Mononuclear cell (primary cell): Measurements from ENCODE around the gene TSHZ2. TPM values are rescaled to one million over a fixed set of nuclear protein-coding genes. Genes with fewer than 3 reads are reported as not detected.

ENCODE experiments used
- H3K27me3 ChIP-seq: 2 replicates; pipeline ENCODE4 v1.6.0; 2011; ENCODE audit warnings: low read length, control low read depth; ENCODE audit not compliant: insufficient read depth
- H3K4me1 ChIP-seq: 2 replicates; pipeline ENCODE4 v1.5.1; 2011; ENCODE audit warnings: mild to moderate bottlenecking, low read length, control low read depth; ENCODE audit not compliant: insufficient read depth
- H3K4me3 ChIP-seq: 2 replicates; pipeline ENCODE4 v1.5.1; 2011; ENCODE audit warnings: mild to moderate bottlenecking, low read length, moderate library complexity
- H3K9me3 ChIP-seq: 2 replicates; pipeline ENCODE4 v1.5.1; 2011; ENCODE audit warnings: low read depth, mild to moderate bottlenecking, control low read depth, low read length
- total RNA-seq: library from RNA; depleted of rRNA; stranded (reverse); fragments of >200 nt; gene quantifications from one replicate; pipeline ENCODE4 v1.2.3, GENCODE V29; 2012

TSHZ2 gene
- total RNA-seq, 1 donor = 21.3 TPM

GRCh38 chr20:53186635-53187034 lies 214.5 kb downstream of the TSHZ2 start:
- H3K4me3 ChIP-seq = no peak overlapping the region
- no peaks in the 10 kb centered on the region for H3K4me1 ChIP-seq
- no peaks in the 10 kb centered on the region for H3K27me3 ChIP-seq
- no peaks in the 10 kb centered on the region for H3K9me3 ChIP-seq

- Histone ChIP-seq H3K4me1 (no peaks in the 10 kb centered on the region), H3K4me3 (no peak overlapping the region), H3K9me3 (no peaks in the 10 kb centered on the region), H3K27me3 (no peaks in the 10 kb centered on the region)
Measured at GRCh38 chr20:53187392-53188068, 215.4 kb downstream of the TSHZ2 start.

- no peaks in the 10 kb centered on the region for H3K4me1 ChIP-seq
- no peaks in the 10 kb centered on the region for H3K27me3 ChIP-seq
- H3K4me3 ChIP-seq = no peak overlapping the region
- H3K9me3 ChIP-seq = no peaks in the 10 kb centered on the region
Measured at GRCh38 chr20:53190225-53190624, 218.1 kb downstream of the TSHZ2 start.

- Histone ChIP-seq H3K4me3 (no peak overlapping the region), H3K27me3 (no peaks in the 10 kb centered on the region), H3K9me3 (no peaks in the 10 kb centered on the region), H3K4me1 (no peaks in the 10 kb centered on the region)
Measured at GRCh38 chr20:53191957-53192356, 219.8 kb downstream of the TSHZ2 start.

- Histone ChIP-seq H3K4me1 (no peaks in the 10 kb centered on the region), H3K9me3 (no peaks in the 10 kb centered on the region), H3K27me3 (no peaks in the 10 kb centered on the region), H3K4me3 (no peak overlapping the region)
Measured at GRCh38 chr20:53194306-53195290, 222.4 kb downstream of the TSHZ2 start.

GRCh38 chr20:53195876-53196610 lies 223.9 kb downstream of the TSHZ2 start:
- H3K4me1 ChIP-seq = no peaks in the 10 kb centered on the region
- H3K9me3 ChIP-seq = no peaks in the 10 kb centered on the region
- no peaks in the 10 kb centered on the region for H3K27me3 ChIP-seq

GRCh38 chr20:53201588-53201987 lies 229.4 kb downstream of the TSHZ2 start:
- Histone ChIP-seq H3K9me3 (no peaks in the 10 kb centered on the region), H3K4me3 (no peak overlapping the region), H3K4me1 (no peaks in the 10 kb centered on the region), H3K27me3 (peaks cover 2% of the 10 kb centered on the region)

More at GRCh38 chr20:53195876-53196610, 223.9 kb downstream of the TSHZ2 start:
- H3K4me3 ChIP-seq = no peak overlapping the region

GRCh38 chr20:53202777-53203176 lies 230.6 kb downstream of the TSHZ2 start:
- peaks cover 2% of the 10 kb centered on the region for H3K27me3 ChIP-seq
- H3K4me1 ChIP-seq = no peaks in the 10 kb centered on the region
- H3K9me3 ChIP-seq = no peaks in the 10 kb centered on the region
- no peak overlapping the region for H3K4me3 ChIP-seq

- Histone ChIP-seq H3K27me3 (peaks cover 2% of the 10 kb centered on the region), H3K4me3 (no peak overlapping the region), H3K4me1 (no peaks in the 10 kb centered on the region), H3K9me3 (no peaks in the 10 kb centered on the region)
Measured at GRCh38 chr20:53205046-53205445, 232.9 kb downstream of the TSHZ2 start.

- no peaks in the 10 kb centered on the region for H3K9me3 ChIP-seq
- H3K4me1 ChIP-seq = no peaks in the 10 kb centered on the region
- no peaks in the 10 kb centered on the region for H3K27me3 ChIP-seq
- no peak overlapping the region for H3K4me3 ChIP-seq
Measured at GRCh38 chr20:53208110-53208832, 236.1 kb downstream of the TSHZ2 start.

GRCh38 chr20:53210041-53210440 lies 237.9 kb downstream of the TSHZ2 start:
- no peak overlapping the region for H3K4me3 ChIP-seq
- no peaks in the 10 kb centered on the region for H3K9me3 ChIP-seq
- no peaks in the 10 kb centered on the region for H3K27me3 ChIP-seq

GRCh38 chr20:53210931-53211330 lies 238.8 kb downstream of the TSHZ2 start:
- Histone ChIP-seq H3K27me3 (no peaks in the 10 kb centered on the region), H3K4me3 (no peak overlapping the region), H3K4me1 (no peaks in the 10 kb centered on the region), H3K9me3 (no peaks in the 10 kb centered on the region)

More at GRCh38 chr20:53210041-53210440, 237.9 kb downstream of the TSHZ2 start:
- H3K4me1 ChIP-seq = no peaks in the 10 kb centered on the region

GRCh38 chr20:53212018-53212417 lies 239.9 kb downstream of the TSHZ2 start:
- H3K9me3 ChIP-seq = no peaks in the 10 kb centered on the region
- H3K27me3 ChIP-seq = no peaks in the 10 kb centered on the region
- no peak overlapping the region for H3K4me3 ChIP-seq
- H3K4me1 ChIP-seq = no peaks in the 10 kb centered on the region

- H3K4me3 ChIP-seq = no peak overlapping the region
- H3K4me1 ChIP-seq = no peaks in the 10 kb centered on the region
- no peaks in the 10 kb centered on the region for H3K9me3 ChIP-seq
- no peaks in the 10 kb centered on the region for H3K27me3 ChIP-seq
Measured at GRCh38 chr20:53214392-53214791, 242.2 kb downstream of the TSHZ2 start.
